Uterus (tissue), 4 donors: ENCODE measurements around the gene MAP1B. TPM values are rescaled to one million over a fixed set of nuclear protein-coding genes. Genes with fewer than 3 reads are reported as not detected.

Experiments
- DNase-seq, 2 donors: peaks; one replicate each; pipeline ENCODE4 v3.0.0-alpha.2; 2019 to 2020
- H3K27ac ChIP-seq, 2 donors: fragments of 200-600 bp; sonication (generic); 1 replicate in 1 of 2; 2 replicates in 1 of 2; pipeline ENCODE4 v1.5.1; 2016 to 2018
- H3K27me3 ChIP-seq, 2 donors: fragments of 200-600 bp; sonication (generic); one replicate each; pipeline ENCODE4 v1.5.1; 2018 to 2019; ENCODE audit warnings: control low read depth in 1 of 2
- H3K36me3 ChIP-seq, 2 donors: fragments of 200-600 bp; sonication (generic); one replicate each; pipeline ENCODE4 v1.5.1; 2019; ENCODE audit warnings: control low read depth in 1 of 2
- H3K4me1 ChIP-seq, 2 donors: fragments of 200-600 bp; sonication (generic); one replicate each; pipeline ENCODE4 v1.5.1; 2018 to 2019; ENCODE audit warnings: control low read depth in 1 of 2
- H3K4me3 ChIP-seq, 2 donors: fragments of 200-600 bp; sonication (generic); 1 replicate in 1 of 2; 2 replicates in 1 of 2; pipeline ENCODE4 v1.5.1; 2018 to 2019; ENCODE audit warnings: mild to moderate bottlenecking in 1 of 2
- H3K9me3 ChIP-seq, 2 donors: fragments of 200-600 bp; sonication (generic); one replicate each; pipeline ENCODE4 v1.5.1; 2019; ENCODE audit warnings: control low read depth in 1 of 2
- POLR2A ChIP-seq, 2 donors: fragments of 450-650 bp; IDR thresholded peaks; one replicate each; pipeline ENCODE4 v1.6.1; 2016; ENCODE audit warnings: antibody characterized with exemption in 2 of 2, mild to moderate bottlenecking in 1 of 2, moderate library complexity in 1 of 2
- intact Hi-C: fragments of 100-400 bp; cut with DNase I; formaldehyde crosslinking; loops from one replicate; pipeline ENCODE4 v1.15.1; 2023; ENCODE audit warnings: low total_unique reads
- total RNA-seq, 4 donors: library from RNA; depleted of rRNA in 3 of 4; stranded (reverse); fragments of >200 nt in 3 of 4; gene quantifications; one replicate each; pipeline versions ENCODE4 v1.1.0 to v1.2.4, GENCODE V29; 2014 to 2023
- TF ChIP-seq, protein P1 (sequence below), 4 experiments: fragments of 200-600 bp in 2 of 4; fragments of 450-650 bp in 2 of 4; sonication (generic) in 2 of 4; IDR thresholded peaks; one replicate each; pipeline ENCODE4 v1.5.1; 2016 to 2019; ENCODE audit warnings: antibody characterized with exemption in 4 of 4, mild to moderate bottlenecking in 2 of 4, moderate library complexity in 1 of 4
- donor health status: DM: yes; HTN: yes; CAD: no.

The MAP1B gene
- total RNA-seq, 4 donors from 2014 or later, result 92.0 to 212 (median 132) TPM

- Histone ChIP-seq H3K36me3 (no peaks in the 10 kb centered on the region), H3K4me1 (peaks cover 4 to 6% of the 10 kb centered on the region in 2 donors), H3K4me3 (no peak overlapping the region), H3K9me3 (no peaks in the 10 kb centered on the region), H3K27ac (peak overlapping the region in 1 of 2 donors; percentile 80), H3K27me3 (no peaks in the 10 kb centered on the region)
- no peak for TF ChIP-seq POLR2A (IDR thresholded peaks at IDR 0.05)
- TF ChIP-seq, protein P1, sequence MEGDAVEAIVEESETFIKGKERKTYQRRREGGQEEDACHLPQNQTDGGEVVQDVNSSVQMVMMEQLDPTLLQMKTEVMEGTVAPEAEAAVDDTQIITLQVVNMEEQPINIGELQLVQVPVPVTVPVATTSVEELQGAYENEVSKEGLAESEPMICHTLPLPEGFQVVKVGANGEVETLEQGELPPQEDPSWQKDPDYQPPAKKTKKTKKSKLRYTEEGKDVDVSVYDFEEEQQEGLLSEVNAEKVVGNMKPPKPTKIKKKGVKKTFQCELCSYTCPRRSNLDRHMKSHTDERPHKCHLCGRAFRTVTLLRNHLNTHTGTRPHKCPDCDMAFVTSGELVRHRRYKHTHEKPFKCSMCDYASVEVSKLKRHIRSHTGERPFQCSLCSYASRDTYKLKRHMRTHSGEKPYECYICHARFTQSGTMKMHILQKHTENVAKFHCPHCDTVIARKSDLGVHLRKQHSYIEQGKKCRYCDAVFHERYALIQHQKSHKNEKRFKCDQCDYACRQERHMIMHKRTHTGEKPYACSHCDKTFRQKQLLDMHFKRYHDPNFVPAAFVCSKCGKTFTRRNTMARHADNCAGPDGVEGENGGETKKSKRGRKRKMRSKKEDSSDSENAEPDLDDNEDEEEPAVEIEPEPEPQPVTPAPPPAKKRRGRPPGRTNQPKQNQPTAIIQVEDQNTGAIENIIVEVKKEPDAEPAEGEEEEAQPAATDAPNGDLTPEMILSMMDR (IDR thresholded peaks at IDR 0.05), result no peak
- intact Hi-C loops, result no loop called here
- DNase-seq, result peak in 1 of 2 donors; percentile 56
These were observed 102.2 kb downstream of the MAP1B start for GRCh38 chr5:72209147-72210115.

DNA sequence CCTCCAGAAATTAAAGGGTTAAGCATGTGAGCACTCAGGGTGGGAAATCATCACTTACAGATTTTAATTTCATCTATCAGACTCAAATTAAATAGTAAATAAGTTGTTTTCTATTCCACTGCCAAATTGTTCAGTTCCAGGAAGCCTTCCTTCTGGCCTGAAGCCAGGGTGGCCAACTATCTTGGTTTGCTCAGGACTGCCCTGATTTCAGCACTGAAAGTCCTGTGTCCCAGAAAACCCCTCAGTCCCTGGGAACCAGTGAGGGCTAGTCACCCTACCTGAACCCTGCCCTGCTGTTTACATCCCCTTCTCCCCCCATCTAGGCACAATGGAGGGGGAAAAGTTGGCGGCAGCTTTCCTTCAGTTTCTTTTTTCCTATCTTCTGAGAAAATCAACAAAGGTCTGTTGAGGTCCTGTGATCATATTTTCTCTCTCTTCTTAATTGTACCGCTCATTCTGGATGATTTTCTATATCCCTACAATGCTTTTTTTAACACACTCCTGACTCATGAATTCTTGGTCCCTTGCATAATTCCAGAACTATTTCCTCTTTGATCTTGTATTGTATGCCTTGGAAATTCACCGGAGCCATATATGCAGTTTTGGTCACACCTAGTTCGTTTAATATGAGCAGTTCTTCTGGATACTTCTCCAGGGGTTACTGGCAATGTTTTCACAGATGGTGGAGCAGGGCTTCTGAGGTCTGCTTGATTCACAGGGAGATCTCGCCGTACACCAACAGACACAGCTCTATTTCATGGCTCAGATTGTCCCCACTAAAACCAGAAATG, 103.8 kb downstream of the MAP1B start:
- peak; percentile 27 to 43 for DNase-seq
- Histone ChIP-seq H3K4me3 (no peak overlapping the region), H3K27ac (peak overlapping the region; percentile 56 to 80), H3K36me3 (no peaks in the 10 kb centered on the region), H3K27me3 (no peaks in the 10 kb centered on the region), H3K4me1 (peaks cover 4 to 6% of the 10 kb centered on the region in 2 donors), H3K9me3 (no peaks in the 10 kb centered on the region)
- TF ChIP-seq, protein P1 (IDR thresholded peaks at IDR 0.05), result no peak
- no peak for TF ChIP-seq POLR2A (IDR thresholded peaks at IDR 0.05)
- intact Hi-C loops, result no loop called here

- H3K27ac ChIP-seq, result no peak overlapping the region
- intact Hi-C loops, result no loop called here
These were observed 104.9 kb downstream of the MAP1B start for GRCh38 chr5:72212171-72212570.

GRCh38 chr5:72213482-72213881, 106.2 kb downstream of the MAP1B start:
- TF ChIP-seq, protein P1 (IDR thresholded peaks at IDR 0.05), result no peak
- TF ChIP-seq POLR2A (IDR thresholded peaks at IDR 0.05), result no peak
- no peak overlapping the region for H3K27ac ChIP-seq
- H3K27me3 ChIP-seq, result no peaks in the 10 kb centered on the region
- no peaks in the 10 kb centered on the region for H3K36me3 ChIP-seq
- no peak for DNase-seq
- H3K4me1 ChIP-seq, result peaks cover 4 to 6% of the 10 kb centered on the region in 2 donors
- intact Hi-C loops, result no loop called here
- no peak overlapping the region for H3K4me3 ChIP-seq
- no peaks in the 10 kb centered on the region for H3K9me3 ChIP-seq

More at GRCh38 chr5:72212171-72212570, 104.9 kb downstream of the MAP1B start:
- no peak for TF ChIP-seq POLR2A (IDR thresholded peaks at IDR 0.05)
- TF ChIP-seq, protein P1 (IDR thresholded peaks at IDR 0.05), result no peak
- Histone ChIP-seq H3K27me3 (no peaks in the 10 kb centered on the region), H3K36me3 (no peaks in the 10 kb centered on the region), H3K4me3 (no peak overlapping the region), H3K4me1 (peaks cover 4 to 6% of the 10 kb centered on the region in 2 donors), H3K9me3 (no peaks in the 10 kb centered on the region)
- DNase-seq, result no peak
